Measurements from ENCODE around the gene PPARD. TPM values are rescaled to one million over a fixed set of nuclear protein-coding genes. Genes with fewer than 3 reads are reported as not detected.

PPARD gene
- total RNA-seq, result 10 to 100 TPM; 15.4 to 17.4 (median 16.9) TPM

- Mint-ChIP-seq H3K36me3 (ENCODE audit: insufficient read depth) (peaks cover 8% of the 10 kb centered on the region), H3K4me3 (peak within 1 kb of the TSS; percentile 88), H3K4me1 (ENCODE audit: low read depth) (peaks cover 46% of the 10 kb centered on the region), H3K27me3 (ENCODE audit: low read depth) (no peaks in the 10 kb centered on the region), H3K9me3 (no peaks in the 10 kb centered on the region)
- ATAC-seq, result peak; percentile 98
- DNase-seq, result peak; percentile 97
Observed at GRCh38 chr6:35342258-35343091, at the start of gene PPARD. PPARD (plus strand) TSS chr6:35342558; CDS start chr6:35411088, 68,530 bp downstream.

- no peak for ATAC-seq
Observed at GRCh38 chr6:35293681-35294080, 48.7 kb upstream of the PPARD start.

GRCh38 chr6:35294308-35294945 lies 47.9 kb upstream of the PPARD start:
- Mint-ChIP-seq H3K36me3 (ENCODE audit: insufficient read depth) (peaks cover 7% of the 10 kb centered on the region), H3K4me1 (ENCODE audit: low read depth) (peaks cover 18% of the 10 kb centered on the region), H3K9me3 (no peaks in the 10 kb centered on the region), H3K4me3 (no peak overlapping the region), H3K27me3 (ENCODE audit: low read depth) (no peaks in the 10 kb centered on the region)
- DNase-seq (peak; percentile 47), ATAC-seq (peak; percentile 26 to 39)

More at GRCh38 chr6:35293681-35294080, 48.7 kb upstream of the PPARD start:
- H3K27me3 Mint-ChIP-seq (ENCODE audit: low read depth), result no peaks in the 10 kb centered on the region
- no peaks in the 10 kb centered on the region for H3K9me3 Mint-ChIP-seq
- no peak overlapping the region for H3K4me3 Mint-ChIP-seq
- H3K36me3 Mint-ChIP-seq (ENCODE audit: insufficient read depth), result peaks cover 10% of the 10 kb centered on the region
- peaks cover 10% of the 10 kb centered on the region for H3K4me1 Mint-ChIP-seq (ENCODE audit: low read depth)
- DNase-seq, result no peak

GRCh38 chr6:35295036-35295435 lies 47.3 kb upstream of the PPARD start:
- H3K4me3 Mint-ChIP-seq, result no peak overlapping the region
- peaks cover 7% of the 10 kb centered on the region for H3K36me3 Mint-ChIP-seq (ENCODE audit: insufficient read depth)
- no peak for DNase-seq
- peaks cover 24% of the 10 kb centered on the region for H3K4me1 Mint-ChIP-seq (ENCODE audit: low read depth)
- no peaks in the 10 kb centered on the region for H3K27me3 Mint-ChIP-seq (ENCODE audit: low read depth)
- no peaks in the 10 kb centered on the region for H3K9me3 Mint-ChIP-seq
- ATAC-seq, result no peak

GRCh38 chr6:35295521-35296315 lies 46.6 kb upstream of the PPARD start:
- ATAC-seq (no peak), DNase-seq (no peak)
- no peaks in the 10 kb centered on the region for H3K27me3 Mint-ChIP-seq (ENCODE audit: low read depth)
- no peak overlapping the region for H3K4me3 Mint-ChIP-seq
- H3K36me3 Mint-ChIP-seq (ENCODE audit: insufficient read depth), result peaks cover 7% of the 10 kb centered on the region
- H3K4me1 Mint-ChIP-seq (ENCODE audit: low read depth), result peaks cover 31% of the 10 kb centered on the region
- no peaks in the 10 kb centered on the region for H3K9me3 Mint-ChIP-seq

GRCh38 chr6:35296931-35297600 lies 45.3 kb upstream of the PPARD start:
- ATAC-seq, result no peak

GRCh38 chr6:35297601-35298481 lies 44.5 kb upstream of the PPARD start, which contains the start of gene DEF6:
DEF6 (plus strand) TSS chr6:35297818; CDS start chr6:35297857, 39 bp downstream.
- DNase-seq (peak; percentile 85), ATAC-seq (peak; percentile 87 to 91)
- Mint-ChIP-seq H3K27me3 (ENCODE audit: low read depth) (no peaks in the 10 kb centered on the region), H3K4me1 (ENCODE audit: low read depth) (peaks cover 50% of the 10 kb centered on the region), H3K36me3 (ENCODE audit: insufficient read depth) (peaks cover 6% of the 10 kb centered on the region), H3K4me3 (peak within 1 kb of the TSS; percentile 85), H3K9me3 (no peaks in the 10 kb centered on the region)

More at GRCh38 chr6:35296931-35297600, 45.3 kb upstream of the PPARD start:
- Mint-ChIP-seq H3K9me3 (no peaks in the 10 kb centered on the region), H3K4me1 (ENCODE audit: low read depth) (peaks cover 43% of the 10 kb centered on the region), H3K4me3 (peak overlapping the region; percentile 85), H3K36me3 (ENCODE audit: insufficient read depth) (peaks cover 6% of the 10 kb centered on the region), H3K27me3 (ENCODE audit: low read depth) (no peaks in the 10 kb centered on the region)
- no peak for DNase-seq

- Mint-ChIP-seq H3K9me3 (no peaks in the 10 kb centered on the region), H3K4me1 (ENCODE audit: low read depth) (peaks cover 59% of the 10 kb centered on the region), H3K4me3 (peak overlapping the region; percentile 85), H3K36me3 (ENCODE audit: insufficient read depth) (peaks cover 9% of the 10 kb centered on the region), H3K27me3 (ENCODE audit: low read depth) (no peaks in the 10 kb centered on the region)
- no peak for DNase-seq
- ATAC-seq, result no peak
Observed at GRCh38 chr6:35298625-35299140, 43.7 kb upstream of the PPARD start.

GRCh38 chr6:35299674-35300073 lies 42.7 kb upstream of the PPARD start:
- Mint-ChIP-seq H3K9me3 (no peaks in the 10 kb centered on the region), H3K4me1 (ENCODE audit: low read depth) (peaks cover 64% of the 10 kb centered on the region), H3K4me3 (peak overlapping the region; percentile 85), H3K36me3 (ENCODE audit: insufficient read depth) (peaks cover 11% of the 10 kb centered on the region), H3K27me3 (ENCODE audit: low read depth) (no peaks in the 10 kb centered on the region)
- no peak for DNase-seq
- no peak for ATAC-seq

GRCh38 chr6:35300848-35301247 lies 41.5 kb upstream of the PPARD start:
- H3K4me1 Mint-ChIP-seq (ENCODE audit: low read depth), result peaks cover 70% of the 10 kb centered on the region
- H3K36me3 Mint-ChIP-seq (ENCODE audit: insufficient read depth), result peaks cover 11% of the 10 kb centered on the region
- no peaks in the 10 kb centered on the region for H3K9me3 Mint-ChIP-seq
- ATAC-seq (no peak), DNase-seq (peak; percentile 31)
- peak overlapping the region; percentile 85 for H3K4me3 Mint-ChIP-seq
- no peaks in the 10 kb centered on the region for H3K27me3 Mint-ChIP-seq (ENCODE audit: low read depth)

- Mint-ChIP-seq H3K36me3 (ENCODE audit: insufficient read depth) (peaks cover 22% of the 10 kb centered on the region), H3K4me1 (ENCODE audit: low read depth) (peaks cover 78% of the 10 kb centered on the region), H3K4me3 (peak overlapping the region; percentile 81), H3K9me3 (no peaks in the 10 kb centered on the region), H3K27me3 (ENCODE audit: low read depth) (no peaks in the 10 kb centered on the region)
- DNase-seq (peak; percentile 85), ATAC-seq (peak; percentile 88 to 90)
Observed at GRCh38 chr6:35302604-35303241, 39.6 kb upstream of the PPARD start.

GRCh38 chr6:35304299-35304698 lies 38.1 kb upstream of the PPARD start:
- no peak for ATAC-seq
- DNase-seq, result no peak
- Mint-ChIP-seq H3K9me3 (no peaks in the 10 kb centered on the region), H3K27me3 (ENCODE audit: low read depth) (no peaks in the 10 kb centered on the region), H3K36me3 (ENCODE audit: insufficient read depth) (peaks cover 29% of the 10 kb centered on the region), H3K4me3 (peak overlapping the region; percentile 81), H3K4me1 (ENCODE audit: low read depth) (peaks cover 84% of the 10 kb centered on the region)
